ENCODE results near the gene YAP1.
A peak's percentile ranks its signal among the peaks of the same experiment; 100 is the strongest.

The YAP1 gene

GRCh38 chr11:102109896-102110760 lies at the start of gene YAP1:
TSS of gene YAP1 (plus strand) at chr11:102110447. CDS start at chr11:102110849, 402 bp downstream.
- peak; percentile 72 for DNase-seq (ENCODE audit: low spot score)

GRCh38 chr11:102061276-102061675 lies 49.0 kb upstream of the YAP1 start:
- DNase-seq (ENCODE audit: low spot score), result peak; percentile 38

- DNase-seq (ENCODE audit: low spot score), result no peak
These were observed 48.1 kb upstream of the YAP1 start for GRCh38 chr11:102062106-102062505.

GRCh38 chr11:102064316-102064715 lies 45.9 kb upstream of the YAP1 start:
- DNase-seq (ENCODE audit: low spot score), result no peak

- no peak for DNase-seq (ENCODE audit: low spot score)
These were observed 39.5 kb upstream of the YAP1 start for GRCh38 chr11:102070766-102071165.

- DNase-seq (ENCODE audit: low spot score), result no peak
These were observed 38.5 kb upstream of the YAP1 start for GRCh38 chr11:102071497-102072472.

GRCh38 chr11:102073253-102073652 lies 37.0 kb upstream of the YAP1 start:
- no peak for DNase-seq (ENCODE audit: low spot score)

GRCh38 chr11:102079625-102080024 lies 30.6 kb upstream of the YAP1 start:
- no peak for DNase-seq (ENCODE audit: low spot score)

GRCh38 chr11:102081313-102081712 lies 28.9 kb upstream of the YAP1 start:
- no peak for DNase-seq (ENCODE audit: low spot score)

GRCh38 chr11:102085864-102086551 lies 24.2 kb upstream of the YAP1 start:
- no peak for DNase-seq (ENCODE audit: low spot score)

- no peak for DNase-seq (ENCODE audit: low spot score)
These were observed 13.1 kb upstream of the YAP1 start for GRCh38 chr11:102097186-102097585.

- no peak for DNase-seq (ENCODE audit: low spot score)
These were observed 10.5 kb upstream of the YAP1 start for GRCh38 chr11:102099755-102100154.

GRCh38 chr11:102108734-102109440 lies 1.4 kb upstream of the YAP1 start:
- no peak for DNase-seq (ENCODE audit: low spot score)

GRCh38 chr11:102110761-102111010 lies 439 bp downstream of the YAP1 start:
- no peak for DNase-seq (ENCODE audit: low spot score)

- peak; percentile 72 for DNase-seq (ENCODE audit: low spot score)
These were observed 952 bp downstream of the YAP1 start for GRCh38 chr11:102111011-102111786.

- peak; percentile 70 for DNase-seq (ENCODE audit: low spot score)
These were observed 1.7 kb downstream of the YAP1 start for GRCh38 chr11:102111787-102112508.

- no peak for DNase-seq (ENCODE audit: low spot score)
These were observed 2.2 kb downstream of the YAP1 start for GRCh38 chr11:102112509-102112821.

- no peak for DNase-seq (ENCODE audit: low spot score)
These were observed 3.8 kb downstream of the YAP1 start for GRCh38 chr11:102114032-102114431.

GRCh38 chr11:102115557-102115956 lies 5.3 kb downstream of the YAP1 start:
- DNase-seq (ENCODE audit: low spot score), result no peak

GRCh38 chr11:102116453-102117205 lies 6.4 kb downstream of the YAP1 start:
- no peak for DNase-seq (ENCODE audit: low spot score)

Measured in hepatic stellate cell (primary cell).